Endothelial cell of umbilical vein (primary cell): Measurements from ENCODE around the gene USP48.
"Not testable (repeated sequence)": the region's sequence is repeated elsewhere in the genome, so short reads cannot be mapped to it uniquely, and the experiment has no call there.

Experiments used
- MYC ChIP-seq: IDR thresholded peaks from one replicate; pipeline ENCODE4 v1.6.1; 2011; ENCODE audit warnings: mild to moderate bottlenecking, low read depth, low read length
- POLR2A ChIP-seq: IDR thresholded peaks from 2 replicates; pipeline ENCODE4 v1.6.1; 2012; ENCODE audit warnings: low read depth, mild to moderate bottlenecking, control low read depth, low read length
- POLR2AphosphoS5 ChIP-seq: IDR thresholded peaks from 2 replicates; pipeline ENCODE4 v1.6.1; 2012; ENCODE audit warnings: low read depth, mild to moderate bottlenecking, control low read depth, low read length, moderate library complexity; ENCODE audit not compliant: insufficient read depth
- TF ChIP-seq, protein P1 (sequence below), 2 donors: IDR thresholded peaks; 1 replicate in 1 of 2; 2 replicates in 1 of 2; pipeline ENCODE4 v1.5.1; 2011; ENCODE audit warnings: low read length in 2 of 2, mild to moderate bottlenecking in 2 of 2, moderate library complexity in 2 of 2, control low read depth in 1 of 2, inconsistent platforms in 1 of 2, low read depth in 1 of 2; ENCODE audit not compliant: insufficient read depth in 1 of 2; ENCODE audit errors: extremely low read depth in 1 of 2
- TF ChIP-seq, protein P2 (sequence below): IDR thresholded peaks from 2 replicates; pipeline ENCODE4 v1.6.1; 2011; ENCODE audit not compliant: insufficient read depth, insufficient read length

DNA sequence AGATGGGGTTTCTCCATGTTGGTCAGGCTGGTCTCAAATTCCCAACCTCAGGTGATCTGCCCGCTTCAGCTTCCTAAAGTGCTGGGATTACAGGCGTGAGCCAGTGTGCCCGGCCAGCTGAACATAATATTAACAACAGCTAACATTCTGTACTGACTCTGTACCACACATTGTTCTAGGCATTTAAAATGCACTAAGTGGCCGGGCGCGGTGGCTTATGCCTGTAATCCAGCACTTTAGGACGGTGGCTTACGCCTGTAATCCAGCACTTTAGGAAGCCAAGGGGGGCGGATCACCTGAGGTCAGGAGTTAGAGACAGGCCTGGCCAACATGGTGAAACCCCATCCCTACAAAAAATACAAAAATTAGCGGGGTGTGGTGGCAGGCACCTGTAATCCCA lies 43.7 kb upstream of the USP48 start:
- TF ChIP-seq, protein P1, sequence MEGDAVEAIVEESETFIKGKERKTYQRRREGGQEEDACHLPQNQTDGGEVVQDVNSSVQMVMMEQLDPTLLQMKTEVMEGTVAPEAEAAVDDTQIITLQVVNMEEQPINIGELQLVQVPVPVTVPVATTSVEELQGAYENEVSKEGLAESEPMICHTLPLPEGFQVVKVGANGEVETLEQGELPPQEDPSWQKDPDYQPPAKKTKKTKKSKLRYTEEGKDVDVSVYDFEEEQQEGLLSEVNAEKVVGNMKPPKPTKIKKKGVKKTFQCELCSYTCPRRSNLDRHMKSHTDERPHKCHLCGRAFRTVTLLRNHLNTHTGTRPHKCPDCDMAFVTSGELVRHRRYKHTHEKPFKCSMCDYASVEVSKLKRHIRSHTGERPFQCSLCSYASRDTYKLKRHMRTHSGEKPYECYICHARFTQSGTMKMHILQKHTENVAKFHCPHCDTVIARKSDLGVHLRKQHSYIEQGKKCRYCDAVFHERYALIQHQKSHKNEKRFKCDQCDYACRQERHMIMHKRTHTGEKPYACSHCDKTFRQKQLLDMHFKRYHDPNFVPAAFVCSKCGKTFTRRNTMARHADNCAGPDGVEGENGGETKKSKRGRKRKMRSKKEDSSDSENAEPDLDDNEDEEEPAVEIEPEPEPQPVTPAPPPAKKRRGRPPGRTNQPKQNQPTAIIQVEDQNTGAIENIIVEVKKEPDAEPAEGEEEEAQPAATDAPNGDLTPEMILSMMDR (IDR thresholded peaks at IDR 0.05; ENCODE audit: extremely low read depth in 1 of 2, insufficient read depth in 1 of 2, low read depth in 1 of 2, low read length in 2 of 2) = not testable (repeated sequence)
- TF ChIP-seq MYC, POLR2AphosphoS5, POLR2A: not testable (repeated sequence)
- TF ChIP-seq, protein P2, sequence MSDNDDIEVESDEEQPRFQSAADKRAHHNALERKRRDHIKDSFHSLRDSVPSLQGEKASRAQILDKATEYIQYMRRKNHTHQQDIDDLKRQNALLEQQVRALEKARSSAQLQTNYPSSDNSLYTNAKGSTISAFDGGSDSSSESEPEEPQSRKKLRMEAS = not testable (repeated sequence)
